HG03460 (cell line): ENCODE results near the gene ZNF711.
"Not testable (repeated sequence)": the region's sequence is repeated elsewhere in the genome, so short reads cannot be mapped to it uniquely, and the experiment has no call there.

Experiments used
- ATAC-seq: cut with Tn5 transposase; IDR thresholded peaks from one replicate; pipeline ENCODE4 v1.9.1; 2021; ENCODE audit not compliant: unreplicated experiment

The ZNF711 gene

GRCh38 chrX:85243761-85244449 is at the start of gene ZNF711, which contains the start of gene SATL1:
Gene ZNF711, plus strand, starts transcription at chrX:85243991. Its CDS starts 3,582 bp downstream, at chrX:85247573.
Gene SATL1, minus strand, starts transcription at chrX:85243779. Its CDS starts 134,811 bp downstream, at chrX:85108968.
- no peak for ATAC-seq

GRCh38 chrX:85196319-85196718 is 47.5 kb upstream of the ZNF711 start:
- ATAC-seq = no peak

GRCh38 chrX:85203461-85203970 is 40.3 kb upstream of the ZNF711 start:
- ATAC-seq = no peak

- ATAC-seq = no peak
Observed at GRCh38 chrX:85213792-85214530, 29.8 kb upstream of the ZNF711 start.

- no peak for ATAC-seq
Observed at GRCh38 chrX:85215946-85216345, 27.8 kb upstream of the ZNF711 start.

- no peak for ATAC-seq
Observed at GRCh38 chrX:85221361-85221760, 22.4 kb upstream of the ZNF711 start.

GRCh38 chrX:85223359-85223758 is 20.4 kb upstream of the ZNF711 start:
- no peak for ATAC-seq

GRCh38 chrX:85243155-85243554 is 636 bp upstream of the ZNF711 start:
- no peak for ATAC-seq

GRCh38 chrX:85244450-85245211 is 840 bp downstream of the ZNF711 start:
- no peak for ATAC-seq

GRCh38 chrX:85285286-85285685 is 41.5 kb downstream of the ZNF711 start:
- ATAC-seq = not testable (repeated sequence)

- ATAC-seq = no peak
Observed at GRCh38 chrX:85288992-85289723, 45.4 kb downstream of the ZNF711 start.

- ATAC-seq = no peak
Observed at GRCh38 chrX:85303544-85303943, 59.8 kb downstream of the ZNF711 start.

- no peak for ATAC-seq
Observed at GRCh38 chrX:85309717-85310116, 65.9 kb downstream of the ZNF711 start.

- not testable (repeated sequence) for ATAC-seq
Observed at GRCh38 chrX:85311348-85311747, 67.6 kb downstream of the ZNF711 start.
